ENCODE results near the gene KIF16B. TPM values are rescaled to one million over a fixed set of nuclear protein-coding genes. Genes with fewer than 3 reads are reported as not detected.

KIF16B gene
- total RNA-seq, 1 donor from 2014 or later = 7.0 TPM

DNA sequence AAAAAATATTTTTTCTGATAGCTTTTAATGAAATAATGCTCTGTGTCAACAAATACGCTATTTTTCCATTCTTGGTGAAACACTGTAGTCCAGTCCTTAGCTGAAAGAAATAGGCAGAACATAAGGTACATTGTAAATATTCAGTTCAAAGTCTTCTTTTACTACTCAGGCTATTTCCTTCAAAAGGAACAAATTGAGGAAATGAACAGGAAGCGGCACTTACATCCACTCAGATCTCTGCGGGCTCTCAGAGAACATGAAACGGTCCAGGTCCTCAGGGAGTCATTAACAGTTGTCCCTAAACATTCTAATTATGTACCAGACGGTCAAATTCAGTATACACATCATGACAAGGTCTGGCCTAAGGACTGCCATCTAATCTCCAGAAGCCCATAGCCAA is 212.6 kb downstream of the KIF16B start:
- no peak overlapping the region for H3K27ac Mint-ChIP-seq (ENCODE audit: unreplicated experiment)
- no peak for DNase-seq (ENCODE audit: low read depth)

DNA sequence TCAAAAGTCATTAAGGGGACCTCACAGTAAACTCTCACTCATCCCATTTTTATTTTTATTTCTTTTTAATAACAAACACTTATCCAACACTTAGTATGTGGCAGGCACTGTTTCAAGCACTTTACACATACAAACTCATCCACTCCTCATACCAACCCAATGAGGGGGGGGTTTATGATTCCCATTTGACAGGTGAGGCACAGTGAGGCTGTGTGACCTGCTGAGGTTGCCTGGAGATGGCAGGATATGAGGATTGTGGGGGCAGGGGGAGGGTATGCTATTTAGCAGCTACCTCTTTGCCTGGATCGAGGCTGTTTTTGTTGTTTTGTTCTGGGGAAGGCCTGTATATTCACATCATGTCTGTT is 219.8 kb downstream of the KIF16B start:
- Histone ChIP-seq H3K9me3 (ENCODE audit: insufficient read depth, low read depth, low read length) (no peaks in the 10 kb centered on the region), H3K4me3 (ENCODE audit: insufficient read depth, low read depth, low read length) (no peak overlapping the region), H3K4me1 (ENCODE audit: insufficient read depth, low read length) (no peaks in the 10 kb centered on the region), H4K20me1 (ENCODE audit: insufficient read depth, low read length) (no peaks in the 10 kb centered on the region), H3K27me3 (ENCODE audit: insufficient read depth, low read length) (no peaks in the 10 kb centered on the region), H2AFZ (ENCODE audit: low read depth, low read length) (no peak overlapping the region), H3K4me2 (ENCODE audit: low read length) (no peak overlapping the region), H3K36me3 (ENCODE audit: insufficient read depth, low read length) (no peaks in the 10 kb centered on the region), H3K27ac (ENCODE audit: low read depth, low read length) (no peak overlapping the region), H3K9ac (ENCODE audit: low read length) (no peak overlapping the region), H3K79me2 (ENCODE audit: insufficient read depth, low read length) (no peaks in the 10 kb centered on the region)
- no peak overlapping the region for H3K4me3 Mint-ChIP-seq (ENCODE audit: unreplicated experiment)
- no peaks in the 10 kb centered on the region for H3K36me3 Mint-ChIP-seq (ENCODE audit: low read depth, unreplicated experiment)
- no peak for TF ChIP-seq EZH2 (IDR thresholded peaks at IDR 0.05; ENCODE audit: insufficient read depth, low read length)
- TF ChIP-seq, protein P1, sequence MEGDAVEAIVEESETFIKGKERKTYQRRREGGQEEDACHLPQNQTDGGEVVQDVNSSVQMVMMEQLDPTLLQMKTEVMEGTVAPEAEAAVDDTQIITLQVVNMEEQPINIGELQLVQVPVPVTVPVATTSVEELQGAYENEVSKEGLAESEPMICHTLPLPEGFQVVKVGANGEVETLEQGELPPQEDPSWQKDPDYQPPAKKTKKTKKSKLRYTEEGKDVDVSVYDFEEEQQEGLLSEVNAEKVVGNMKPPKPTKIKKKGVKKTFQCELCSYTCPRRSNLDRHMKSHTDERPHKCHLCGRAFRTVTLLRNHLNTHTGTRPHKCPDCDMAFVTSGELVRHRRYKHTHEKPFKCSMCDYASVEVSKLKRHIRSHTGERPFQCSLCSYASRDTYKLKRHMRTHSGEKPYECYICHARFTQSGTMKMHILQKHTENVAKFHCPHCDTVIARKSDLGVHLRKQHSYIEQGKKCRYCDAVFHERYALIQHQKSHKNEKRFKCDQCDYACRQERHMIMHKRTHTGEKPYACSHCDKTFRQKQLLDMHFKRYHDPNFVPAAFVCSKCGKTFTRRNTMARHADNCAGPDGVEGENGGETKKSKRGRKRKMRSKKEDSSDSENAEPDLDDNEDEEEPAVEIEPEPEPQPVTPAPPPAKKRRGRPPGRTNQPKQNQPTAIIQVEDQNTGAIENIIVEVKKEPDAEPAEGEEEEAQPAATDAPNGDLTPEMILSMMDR (IDR thresholded peaks at IDR 0.05; ENCODE audit: insufficient read depth, low read depth, low read length) = no peak
- DNase-seq (ENCODE audit: low read depth) (no peak), FAIRE-seq (no peak)
- no peaks in the 10 kb centered on the region for H3K9me3 Mint-ChIP-seq (ENCODE audit: unreplicated experiment)
- H3K4me1 Mint-ChIP-seq (ENCODE audit: low read depth, unreplicated experiment) = no peaks in the 10 kb centered on the region
- no peaks in the 10 kb centered on the region for H3K27me3 Mint-ChIP-seq (ENCODE audit: low read depth, unreplicated experiment)
- no peak overlapping the region for H3K27ac Mint-ChIP-seq (ENCODE audit: unreplicated experiment)

More for the DNA sequence above, 212.6 kb downstream of the KIF16B start:
- Mint-ChIP-seq H3K9me3 (ENCODE audit: unreplicated experiment) (no peaks in the 10 kb centered on the region), H3K4me3 (ENCODE audit: unreplicated experiment) (no peak overlapping the region), H3K27me3 (ENCODE audit: low read depth, unreplicated experiment) (no peaks in the 10 kb centered on the region), H3K36me3 (ENCODE audit: low read depth, unreplicated experiment) (peaks cover 4% of the 10 kb centered on the region), H3K4me1 (ENCODE audit: low read depth, unreplicated experiment) (no peaks in the 10 kb centered on the region)
- Histone ChIP-seq H2AFZ (ENCODE audit: low read depth, low read length) (no peak overlapping the region), H4K20me1 (ENCODE audit: insufficient read depth, low read length) (no peaks in the 10 kb centered on the region), H3K4me3 (ENCODE audit: insufficient read depth, low read depth, low read length) (no peak overlapping the region), H3K27ac (ENCODE audit: low read depth, low read length) (no peak overlapping the region), H3K4me1 (ENCODE audit: insufficient read depth, low read length) (no peaks in the 10 kb centered on the region), H3K27me3 (ENCODE audit: insufficient read depth, low read length) (no peaks in the 10 kb centered on the region), H3K9me3 (ENCODE audit: insufficient read depth, low read depth, low read length) (no peaks in the 10 kb centered on the region), H3K79me2 (ENCODE audit: insufficient read depth, low read length) (no peaks in the 10 kb centered on the region), H3K36me3 (ENCODE audit: insufficient read depth, low read length) (no peaks in the 10 kb centered on the region), H3K9ac (ENCODE audit: low read length) (no peak overlapping the region), H3K4me2 (ENCODE audit: low read length) (no peak overlapping the region)
- TF ChIP-seq, protein P1 (IDR thresholded peaks at IDR 0.05; ENCODE audit: insufficient read depth, low read depth, low read length) = no peak
- no peak for TF ChIP-seq EZH2 (IDR thresholded peaks at IDR 0.05; ENCODE audit: insufficient read depth, low read length)
- FAIRE-seq = no peak

- FAIRE-seq (no peak), DNase-seq (ENCODE audit: low read depth) (no peak)
- Mint-ChIP-seq H3K4me3 (ENCODE audit: unreplicated experiment) (no peak overlapping the region), H3K9me3 (ENCODE audit: unreplicated experiment) (no peaks in the 10 kb centered on the region), H3K27ac (ENCODE audit: unreplicated experiment) (no peak overlapping the region), H3K36me3 (ENCODE audit: low read depth, unreplicated experiment) (no peaks in the 10 kb centered on the region), H3K4me1 (ENCODE audit: low read depth, unreplicated experiment) (no peaks in the 10 kb centered on the region), H3K27me3 (ENCODE audit: low read depth, unreplicated experiment) (no peaks in the 10 kb centered on the region)
- H3K79me2 ChIP-seq (ENCODE audit: insufficient read depth, low read length) = no peaks in the 10 kb centered on the region
- H3K27me3 ChIP-seq (ENCODE audit: insufficient read depth, low read length) = no peaks in the 10 kb centered on the region
- H2AFZ ChIP-seq (ENCODE audit: low read depth, low read length) = no peak overlapping the region
- no peaks in the 10 kb centered on the region for H3K9me3 ChIP-seq (ENCODE audit: insufficient read depth, low read depth, low read length)
- H3K4me2 ChIP-seq (ENCODE audit: low read length) = no peak overlapping the region
- no peaks in the 10 kb centered on the region for H3K4me1 ChIP-seq (ENCODE audit: insufficient read depth, low read length)
- no peaks in the 10 kb centered on the region for H3K36me3 ChIP-seq (ENCODE audit: insufficient read depth, low read length)
- no peak overlapping the region for H3K9ac ChIP-seq (ENCODE audit: low read length)
- H3K4me3 ChIP-seq (ENCODE audit: insufficient read depth, low read depth, low read length) = no peak overlapping the region
- no peaks in the 10 kb centered on the region for H4K20me1 ChIP-seq (ENCODE audit: insufficient read depth, low read length)
- TF ChIP-seq EZH2 (IDR thresholded peaks at IDR 0.05; ENCODE audit: insufficient read depth, low read length) = no peak
- no peak overlapping the region for H3K27ac ChIP-seq (ENCODE audit: low read depth, low read length)
Measured at GRCh38 chr20:16352751-16353416, 220.4 kb downstream of the KIF16B start.

All from astrocyte (in vitro differentiated cells and primary cell).